Measurements from ENCODE around the gene ACVRL1. TPM values are rescaled to one million over a fixed set of nuclear protein-coding genes. Genes with fewer than 3 reads are reported as not detected.

ACVRL1 gene
- total RNA-seq, 1 experiment from 2014 or later: 0.98 TPM

DNA sequence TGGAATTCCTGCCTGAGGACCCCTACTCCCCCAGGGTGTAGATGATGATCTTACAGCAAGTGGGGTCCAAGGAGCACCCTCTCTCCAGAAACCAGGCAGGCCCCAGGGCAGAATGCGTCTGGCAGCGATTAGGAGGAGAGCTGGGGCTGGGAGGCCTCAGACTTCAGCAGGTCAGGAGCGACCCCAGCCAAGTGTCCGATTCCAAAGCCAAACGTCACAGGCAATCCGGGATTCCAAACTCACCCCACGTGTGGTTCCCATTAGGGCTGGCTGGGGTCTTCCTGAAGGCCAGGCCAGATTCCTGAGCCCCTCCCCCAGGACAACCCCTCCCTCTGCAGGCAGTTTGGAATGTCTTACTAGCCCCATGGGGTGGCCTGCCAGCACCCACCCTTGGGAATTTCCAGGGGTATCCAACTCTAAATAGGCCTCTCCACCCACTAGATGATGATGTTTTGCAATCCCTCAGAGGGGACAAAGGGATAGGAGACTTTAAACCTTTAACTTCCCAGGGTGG is 41.5 kb upstream of the ACVRL1 start:
- Mint-ChIP-seq H3K27me3 (ENCODE audit: low read depth) (peaks cover 79% of the 10 kb centered on the region), H3K27ac (no peak overlapping the region), H3K36me3 (no peaks in the 10 kb centered on the region), H3K4me3 (peak overlapping the region; percentile 30), H3K4me1 (peaks cover 66% of the 10 kb centered on the region), H3K9me3 (no peaks in the 10 kb centered on the region)
- ChIA-PET CTCF (interaction anchor here (1.6 to 6.4 kb wide), 4 partner anchors 8 to 58 kb away, joined by 4 to 126 read pairs (median 6); no protein-coding TSS in a partner anchor), POLR2A (no interaction called here)
- TF ChIP-seq ELF4 (CRISPR knock-in tag; IDR thresholded peaks at IDR 0.05; ENCODE audit: low read depth) (no peak), ZNF423 (CRISPR knock-in tag; IDR thresholded peaks at IDR 0.05) (peak; percentile 23; the same call in 1 of the 2 replicates)
- TF ChIP-seq, protein P1, sequence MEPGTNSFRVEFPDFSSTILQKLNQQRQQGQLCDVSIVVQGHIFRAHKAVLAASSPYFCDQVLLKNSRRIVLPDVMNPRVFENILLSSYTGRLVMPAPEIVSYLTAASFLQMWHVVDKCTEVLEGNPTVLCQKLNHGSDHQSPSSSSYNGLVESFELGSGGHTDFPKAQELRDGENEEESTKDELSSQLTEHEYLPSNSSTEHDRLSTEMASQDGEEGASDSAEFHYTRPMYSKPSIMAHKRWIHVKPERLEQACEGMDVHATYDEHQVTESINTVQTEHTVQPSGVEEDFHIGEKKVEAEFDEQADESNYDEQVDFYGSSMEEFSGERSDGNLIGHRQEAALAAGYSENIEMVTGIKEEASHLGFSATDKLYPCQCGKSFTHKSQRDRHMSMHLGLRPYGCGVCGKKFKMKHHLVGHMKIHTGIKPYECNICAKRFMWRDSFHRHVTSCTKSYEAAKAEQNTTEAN (CRISPR knock-in tag; IDR thresholded peaks at IDR 0.05): peak; percentile 17; the same call in 1 of the 2 replicates
- TF ChIP-seq, protein P2, sequence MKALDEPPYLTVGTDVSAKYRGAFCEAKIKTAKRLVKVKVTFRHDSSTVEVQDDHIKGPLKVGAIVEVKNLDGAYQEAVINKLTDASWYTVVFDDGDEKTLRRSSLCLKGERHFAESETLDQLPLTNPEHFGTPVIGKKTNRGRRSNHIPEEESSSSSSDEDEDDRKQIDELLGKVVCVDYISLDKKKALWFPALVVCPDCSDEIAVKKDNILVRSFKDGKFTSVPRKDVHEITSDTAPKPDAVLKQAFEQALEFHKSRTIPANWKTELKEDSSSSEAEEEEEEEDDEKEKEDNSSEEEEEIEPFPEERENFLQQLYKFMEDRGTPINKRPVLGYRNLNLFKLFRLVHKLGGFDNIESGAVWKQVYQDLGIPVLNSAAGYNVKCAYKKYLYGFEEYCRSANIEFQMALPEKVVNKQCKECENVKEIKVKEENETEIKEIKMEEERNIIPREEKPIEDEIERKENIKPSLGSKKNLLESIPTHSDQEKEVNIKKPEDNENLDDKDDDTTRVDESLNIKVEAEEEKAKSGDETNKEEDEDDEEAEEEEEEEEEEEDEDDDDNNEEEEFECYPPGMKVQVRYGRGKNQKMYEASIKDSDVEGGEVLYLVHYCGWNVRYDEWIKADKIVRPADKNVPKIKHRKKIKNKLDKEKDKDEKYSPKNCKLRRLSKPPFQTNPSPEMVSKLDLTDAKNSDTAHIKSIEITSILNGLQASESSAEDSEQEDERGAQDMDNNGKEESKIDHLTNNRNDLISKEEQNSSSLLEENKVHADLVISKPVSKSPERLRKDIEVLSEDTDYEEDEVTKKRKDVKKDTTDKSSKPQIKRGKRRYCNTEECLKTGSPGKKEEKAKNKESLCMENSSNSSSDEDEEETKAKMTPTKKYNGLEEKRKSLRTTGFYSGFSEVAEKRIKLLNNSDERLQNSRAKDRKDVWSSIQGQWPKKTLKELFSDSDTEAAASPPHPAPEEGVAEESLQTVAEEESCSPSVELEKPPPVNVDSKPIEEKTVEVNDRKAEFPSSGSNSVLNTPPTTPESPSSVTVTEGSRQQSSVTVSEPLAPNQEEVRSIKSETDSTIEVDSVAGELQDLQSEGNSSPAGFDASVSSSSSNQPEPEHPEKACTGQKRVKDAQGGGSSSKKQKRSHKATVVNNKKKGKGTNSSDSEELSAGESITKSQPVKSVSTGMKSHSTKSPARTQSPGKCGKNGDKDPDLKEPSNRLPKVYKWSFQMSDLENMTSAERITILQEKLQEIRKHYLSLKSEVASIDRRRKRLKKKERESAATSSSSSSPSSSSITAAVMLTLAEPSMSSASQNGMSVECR (CRISPR knock-in tag; IDR thresholded peaks at IDR 0.05; ENCODE audit: borderline replicate concordance): no peak
- DNase-seq (ENCODE audit: low spot score): peak; percentile 50
- ATAC-seq: no peak

DNA sequence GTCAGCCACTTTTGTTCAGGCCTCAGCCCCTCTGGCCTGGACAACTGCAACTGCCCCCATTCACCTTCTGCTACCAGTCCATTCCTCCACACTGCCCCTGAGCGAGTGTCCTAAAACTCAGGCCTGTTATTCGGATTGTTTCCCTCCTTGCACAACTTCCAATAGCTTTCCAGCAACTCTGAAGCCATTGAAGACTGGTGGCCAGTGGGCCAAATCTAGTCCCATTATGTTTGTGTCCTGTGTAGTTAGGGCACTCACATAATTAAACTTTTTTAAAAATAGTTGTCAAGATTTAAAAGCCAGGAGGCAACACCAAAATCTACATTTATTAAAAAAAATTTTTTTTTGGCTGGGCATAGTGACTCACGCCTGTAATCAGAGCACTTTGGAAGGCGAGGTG is 41.0 kb upstream of the ACVRL1 start:
- Mint-ChIP-seq H3K9me3 (no peaks in the 10 kb centered on the region), H3K4me3 (no peak overlapping the region), H3K36me3 (no peaks in the 10 kb centered on the region), H3K4me1 (peaks cover 71% of the 10 kb centered on the region), H3K27ac (no peak overlapping the region), H3K27me3 (ENCODE audit: low read depth) (peaks cover 79% of the 10 kb centered on the region)
- ChIA-PET CTCF (interaction anchor here (0.6 to 6.4 kb wide), 8 partner anchors 7 to 107 kb away, joined by 3 to 126 read pairs (median 4); no protein-coding TSS in a partner anchor), POLR2A (no interaction called here)
- TF ChIP-seq, protein P3, sequence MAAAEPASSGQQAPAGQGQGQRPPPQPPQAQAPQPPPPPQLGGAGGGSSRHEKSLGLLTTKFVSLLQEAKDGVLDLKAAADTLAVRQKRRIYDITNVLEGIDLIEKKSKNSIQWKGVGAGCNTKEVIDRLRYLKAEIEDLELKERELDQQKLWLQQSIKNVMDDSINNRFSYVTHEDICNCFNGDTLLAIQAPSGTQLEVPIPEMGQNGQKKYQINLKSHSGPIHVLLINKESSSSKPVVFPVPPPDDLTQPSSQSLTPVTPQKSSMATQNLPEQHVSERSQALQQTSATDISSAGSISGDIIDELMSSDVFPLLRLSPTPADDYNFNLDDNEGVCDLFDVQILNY (CRISPR knock-in tag; IDR thresholded peaks at IDR 0.05): no peak
- TF ChIP-seq HMGA2 (CRISPR knock-in tag; IDR thresholded peaks at IDR 0.05) (no peak), KAT7 (CRISPR knock-in tag; IDR thresholded peaks at IDR 0.05; ENCODE audit: borderline replicate concordance) (no peak)
- DNase-seq (ENCODE audit: low spot score): no peak
- ATAC-seq: no peak

DNA sequence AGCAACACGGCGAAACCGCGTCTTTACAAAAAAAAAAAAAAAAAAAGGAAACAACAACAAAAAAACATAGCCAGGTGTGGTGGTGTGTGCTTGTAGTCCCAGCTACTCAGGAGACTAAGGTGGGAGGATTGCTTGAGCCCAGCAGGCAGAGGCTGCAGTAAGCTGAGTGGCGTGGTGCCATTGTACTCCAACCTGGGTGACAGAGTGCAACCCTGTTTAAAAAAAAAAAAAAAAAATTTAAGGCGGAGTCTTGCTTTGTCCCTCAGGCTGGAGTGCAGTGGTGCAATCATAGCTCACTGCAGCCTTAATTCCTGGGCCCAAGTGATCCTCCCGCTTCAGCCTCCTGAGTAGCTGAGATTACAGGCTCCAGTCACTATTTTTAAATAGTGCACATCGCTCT is 40.5 kb upstream of the ACVRL1 start:
- ATAC-seq (no peak), DNase-seq (ENCODE audit: low spot score) (no peak)
- peaks cover 76% of the 10 kb centered on the region for H3K4me1 Mint-ChIP-seq
- no peak overlapping the region for H3K27ac Mint-ChIP-seq
- POLR2A ChIA-PET: interaction anchor here (1.0 kb wide), 1 partner anchor 10 kb away, joined by 3 read pairs; no protein-coding TSS in a partner anchor
- peaks cover 77% of the 10 kb centered on the region for H3K27me3 Mint-ChIP-seq (ENCODE audit: low read depth)
- H3K4me3 Mint-ChIP-seq: no peak overlapping the region
- H3K9me3 Mint-ChIP-seq: no peaks in the 10 kb centered on the region
- CTCF ChIA-PET: interaction anchor here (0.6 to 6.4 kb wide), 9 partner anchors 7 to 107 kb away, joined by 3 to 126 read pairs (median 3); no protein-coding TSS in a partner anchor
- no peaks in the 10 kb centered on the region for H3K36me3 Mint-ChIP-seq
- TF ChIP-seq, protein P4, sequence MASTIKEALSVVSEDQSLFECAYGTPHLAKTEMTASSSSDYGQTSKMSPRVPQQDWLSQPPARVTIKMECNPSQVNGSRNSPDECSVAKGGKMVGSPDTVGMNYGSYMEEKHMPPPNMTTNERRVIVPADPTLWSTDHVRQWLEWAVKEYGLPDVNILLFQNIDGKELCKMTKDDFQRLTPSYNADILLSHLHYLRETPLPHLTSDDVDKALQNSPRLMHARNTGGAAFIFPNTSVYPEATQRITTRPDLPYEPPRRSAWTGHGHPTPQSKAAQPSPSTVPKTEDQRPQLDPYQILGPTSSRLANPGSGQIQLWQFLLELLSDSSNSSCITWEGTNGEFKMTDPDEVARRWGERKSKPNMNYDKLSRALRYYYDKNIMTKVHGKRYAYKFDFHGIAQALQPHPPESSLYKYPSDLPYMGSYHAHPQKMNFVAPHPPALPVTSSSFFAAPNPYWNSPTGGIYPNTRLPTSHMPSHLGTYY (CRISPR knock-in tag; IDR thresholded peaks at IDR 0.05): no peak
- no peak for TF ChIP-seq JUN (CRISPR knock-in tag; IDR thresholded peaks at IDR 0.05)
- TF ChIP-seq, protein P5, sequence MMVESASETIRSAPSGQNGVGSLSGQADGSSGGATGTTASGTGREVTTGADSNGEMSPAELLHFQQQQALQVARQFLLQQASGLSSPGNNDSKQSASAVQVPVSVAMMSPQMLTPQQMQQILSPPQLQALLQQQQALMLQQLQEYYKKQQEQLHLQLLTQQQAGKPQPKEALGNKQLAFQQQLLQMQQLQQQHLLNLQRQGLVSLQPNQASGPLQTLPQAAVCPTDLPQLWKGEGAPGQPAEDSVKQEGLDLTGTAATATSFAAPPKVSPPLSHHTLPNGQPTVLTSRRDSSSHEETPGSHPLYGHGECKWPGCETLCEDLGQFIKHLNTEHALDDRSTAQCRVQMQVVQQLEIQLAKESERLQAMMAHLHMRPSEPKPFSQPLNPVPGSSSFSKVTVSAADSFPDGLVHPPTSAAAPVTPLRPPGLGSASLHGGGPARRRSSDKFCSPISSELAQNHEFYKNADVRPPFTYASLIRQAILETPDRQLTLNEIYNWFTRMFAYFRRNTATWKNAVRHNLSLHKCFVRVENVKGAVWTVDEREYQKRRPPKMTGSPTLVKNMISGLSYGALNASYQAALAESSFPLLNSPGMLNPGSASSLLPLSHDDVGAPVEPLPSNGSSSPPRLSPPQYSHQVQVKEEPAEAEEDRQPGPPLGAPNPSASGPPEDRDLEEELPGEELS (CRISPR knock-in tag; IDR thresholded peaks at IDR 0.05): no peak
- no peak for TF ChIP-seq NFE2L1 (CRISPR knock-in tag; IDR thresholded peaks at IDR 0.05)
- no peak for TF ChIP-seq ATF1 (CRISPR knock-in tag; IDR thresholded peaks at IDR 0.05)
- TF ChIP-seq, protein P3 (CRISPR knock-in tag; IDR thresholded peaks at IDR 0.05): no peak
- TF ChIP-seq, protein P6, sequence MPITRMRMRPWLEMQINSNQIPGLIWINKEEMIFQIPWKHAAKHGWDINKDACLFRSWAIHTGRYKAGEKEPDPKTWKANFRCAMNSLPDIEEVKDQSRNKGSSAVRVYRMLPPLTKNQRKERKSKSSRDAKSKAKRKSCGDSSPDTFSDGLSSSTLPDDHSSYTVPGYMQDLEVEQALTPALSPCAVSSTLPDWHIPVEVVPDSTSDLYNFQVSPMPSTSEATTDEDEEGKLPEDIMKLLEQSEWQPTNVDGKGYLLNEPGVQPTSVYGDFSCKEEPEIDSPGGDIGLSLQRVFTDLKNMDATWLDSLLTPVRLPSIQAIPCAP (CRISPR knock-in tag; IDR thresholded peaks at IDR 0.05): no peak
- TF ChIP-seq IRF2 (CRISPR knock-in tag; IDR thresholded peaks at IDR 0.05; ENCODE audit: borderline replicate concordance, low read depth): no peak
- no peak for TF ChIP-seq NR2C2 (CRISPR knock-in tag; IDR thresholded peaks at IDR 0.05)
- TF ChIP-seq PRRX2 (CRISPR knock-in tag; IDR thresholded peaks at IDR 0.05): no peak
- no peak for TF ChIP-seq RORB (CRISPR knock-in tag; IDR thresholded peaks at IDR 0.05)
- TF ChIP-seq HMGA2 (CRISPR knock-in tag; IDR thresholded peaks at IDR 0.05): no peak
- no peak for TF ChIP-seq GTF2I (CRISPR knock-in tag; conservative IDR thresholded peaks at IDR 0.05)

Data from WTC11 (cell line).